Lower leg skin (tissue), 4 donors: Measurements from ENCODE around the gene C20orf204. TPM values are rescaled to one million over a fixed set of nuclear protein-coding genes. Genes with fewer than 3 reads are reported as not detected.

Source experiments
- DNase-seq, 2 donors: peaks; one replicate each; pipeline ENCODE4 v3.0.0-alpha.2; 2019; ENCODE audit warnings: low spot score in 2 of 2
- H3K4me3 ChIP-seq: fragments of 200-600 bp; sonication (generic); 2 replicates; pipeline ENCODE4 v1.5.1; 2017; ENCODE audit warnings: mild to moderate bottlenecking, low read depth; ENCODE audit not compliant: poor library complexity, severe bottlenecking
- CTCF ChIP-seq, 3 donors: fragments of 450-650 bp; IDR thresholded peaks; one replicate each; pipeline ENCODE4 v1.5.1; 2016; ENCODE audit warnings: antibody characterized with exemption in 3 of 3, mild to moderate bottlenecking in 3 of 3, moderate library complexity in 2 of 3
- POLR2A ChIP-seq, 2 donors: fragments of 450-650 bp; IDR thresholded peaks; one replicate each; pipeline ENCODE4 v1.6.1; 2016 to 2017; ENCODE audit warnings: antibody characterized with exemption in 2 of 2, mild to moderate bottlenecking in 1 of 2, moderate library complexity in 1 of 2
- WGBS, 2 donors: methylation state at CpG; one replicate each; pipeline ENCODE4 v1.1.5; 2018; 5-methylcytosine and 5-hydroxymethylcytosine counted together
- intact Hi-C: fragments of 100-400 bp; cut with DNase I; formaldehyde crosslinking; loops from one replicate; pipeline ENCODE4 v1.15.0; 2023; ENCODE audit warnings: low total_unique reads
- total RNA-seq, 4 donors: library from RNA; depleted of rRNA; stranded (reverse); fragments of >200 nt; gene quantifications; one replicate each; pipeline ENCODE4 v1.1.0, GENCODE V29; 2016

The C20orf204 gene
- total RNA-seq, 4 donors from 2014 or later: 0.39 to 1.8 (median 0.66) TPM

DNA sequence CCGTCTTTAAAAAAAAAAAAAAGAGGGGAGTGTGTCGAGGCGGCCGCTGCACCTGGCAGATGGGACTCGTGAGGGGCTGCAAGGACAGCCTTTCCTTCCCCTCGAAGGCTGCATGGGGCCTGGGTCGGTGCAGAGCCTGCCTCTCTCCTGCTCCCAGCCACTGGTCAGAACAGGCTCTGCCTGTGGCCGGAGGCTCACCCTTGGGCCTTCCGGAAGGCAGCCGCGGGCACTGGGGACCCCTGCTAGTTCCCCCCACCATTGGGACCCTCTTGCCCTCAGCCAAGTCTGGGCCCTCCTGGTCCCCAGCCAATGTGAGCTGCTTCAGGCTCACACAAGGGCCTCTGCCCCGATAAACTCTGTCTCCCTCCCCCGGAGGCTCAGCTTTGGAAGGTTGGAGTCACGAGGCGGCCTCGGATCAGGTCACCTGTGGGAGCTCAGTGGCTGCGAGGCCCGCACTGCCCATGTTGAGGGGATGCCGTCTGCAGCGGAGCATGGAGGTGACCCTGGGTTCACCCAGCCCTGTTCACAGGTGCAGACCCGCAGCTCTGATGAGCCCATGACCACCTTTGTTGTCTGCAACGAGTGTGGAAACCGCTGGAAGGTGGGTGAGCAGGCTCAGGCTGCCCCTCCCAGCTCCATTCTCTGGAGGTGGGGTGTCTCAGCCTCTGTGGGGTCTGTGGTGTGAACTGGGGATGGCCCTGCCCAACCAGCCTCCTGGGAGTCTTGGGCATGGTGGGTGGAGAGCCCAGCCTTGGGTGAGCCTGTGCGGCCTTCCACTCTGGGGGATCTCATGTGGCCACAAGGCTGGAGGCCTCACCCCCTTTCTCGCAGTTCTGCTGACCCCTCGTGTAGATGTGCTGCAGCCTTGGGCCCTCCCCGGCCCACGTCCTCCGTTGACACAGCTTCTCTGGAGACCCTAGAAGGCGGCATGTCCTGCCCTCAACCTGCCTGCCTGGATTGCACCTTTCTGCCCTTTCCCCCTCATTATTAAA is 35.7 kb downstream of the C20orf204 start:
- intact Hi-C loops: no loop called here
- 87 to 89% methylated on average over 21 to 30 of the region's 30 CpGs for WGBS, 2 donors
- no peak for TF ChIP-seq CTCF (IDR thresholded peaks at IDR 0.05)
- no peak for TF ChIP-seq POLR2A (IDR thresholded peaks at IDR 0.05)

GRCh38 chr20:64072498-64073063 is 36.6 kb downstream of the C20orf204 start:
- 74 to 92% methylated on average over 13 to 14 of the region's 14 CpGs for WGBS, 2 donors
- intact Hi-C loops: no loop called here
- TF ChIP-seq CTCF (IDR thresholded peaks at IDR 0.05) (no peak), POLR2A (IDR thresholded peaks at IDR 0.05) (no peak)

More for the DNA sequence above, 35.7 kb downstream of the C20orf204 start:
- no peak overlapping the region for H3K4me3 ChIP-seq
- no peak for DNase-seq

GRCh38 chr20:64073476-64074183 is 37.6 kb downstream of the C20orf204 start:
- TF ChIP-seq POLR2A (IDR thresholded peaks at IDR 0.05): no peak
- no peak for TF ChIP-seq CTCF (IDR thresholded peaks at IDR 0.05)
- DNase-seq: no peak
- H3K4me3 ChIP-seq: no peak overlapping the region
- whole genome bisulfite sequencing, 2 donors: 93 to 95% methylated on average over 19 to 36 of the region's 37 CpGs
- intact Hi-C loops: no loop called here

More at GRCh38 chr20:64072498-64073063, 36.6 kb downstream of the C20orf204 start:
- DNase-seq: no peak
- H3K4me3 ChIP-seq: no peak overlapping the region

DNA sequence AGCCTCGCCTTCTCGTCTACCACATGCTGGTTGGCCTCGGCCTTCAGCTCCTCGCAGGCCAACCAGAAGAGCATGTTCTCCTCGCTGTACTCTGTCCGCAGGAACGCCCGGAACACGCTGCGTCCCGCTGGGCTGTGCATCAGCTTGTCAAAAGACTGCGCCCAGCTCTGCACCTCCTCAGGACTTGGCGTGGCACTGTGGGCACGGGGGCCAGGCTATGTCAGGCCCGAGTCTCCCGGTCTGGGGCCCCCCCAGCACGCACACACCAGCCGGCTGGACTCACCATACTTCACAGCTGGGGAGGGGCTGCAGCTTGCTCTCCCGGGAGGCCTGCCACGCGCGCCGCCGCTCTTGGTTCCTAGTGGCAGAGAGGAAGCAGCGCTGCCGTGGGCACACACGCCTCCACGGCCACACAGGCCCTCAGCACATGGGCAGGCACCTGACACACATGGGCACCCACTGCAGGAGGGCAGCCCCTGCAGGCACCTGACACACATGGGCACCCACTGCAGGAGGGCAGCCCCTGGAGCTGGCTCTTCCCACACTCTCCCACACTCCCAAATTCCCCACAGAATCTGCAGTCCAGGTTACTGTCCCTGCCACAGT is 38.3 kb downstream of the C20orf204 start:
- 55 to 69% methylated on average over 14 to 28 of the region's 28 CpGs for WGBS, 2 donors
- TF ChIP-seq CTCF (IDR thresholded peaks at IDR 0.05) (no peak), POLR2A (IDR thresholded peaks at IDR 0.05) (no peak)
- DNase-seq: no peak
- H3K4me3 ChIP-seq: no peak overlapping the region
- intact Hi-C loops: no loop called here

- TF ChIP-seq CTCF (IDR thresholded peaks at IDR 0.05) (no peak), POLR2A (IDR thresholded peaks at IDR 0.05) (no peak)
- H3K4me3 ChIP-seq: no peak overlapping the region
- intact Hi-C loops: no loop called here
- WGBS, 2 donors: 86% methylated on average over 8 of the region's 8 CpGs; no CpG with 5 or more reads in 1 of the 2 donors
- no peak for DNase-seq
These were observed 39.0 kb downstream of the C20orf204 start for GRCh38 chr20:64074963-64075362.
